Stimulated activated naive CD8-positive, alpha-beta T cell treated with anti-CD3 and anti-CD28 coated beads, Interleukin-15, Interleukin-2, amounts not matched to agents 100 ng/mL and 50 ng/mL, for 24 hours (primary cell): ENCODE results near the gene INPP5A.
"Not testable (repeated sequence)": the region's sequence is repeated elsewhere in the genome, so short reads cannot be mapped to it uniquely, and the experiment has no call there.

Source experiments
- H3K27ac Mint-ChIP-seq: one replicate; pipeline ENCODE4 v1.8.0; 2021; ENCODE audit warnings: mild to moderate bottlenecking, mixed read lengths
- H3K27me3 Mint-ChIP-seq: one replicate; pipeline ENCODE4 v1.8.0; 2021; ENCODE audit warnings: mixed read lengths
- H3K36me3 Mint-ChIP-seq: one replicate; pipeline ENCODE4 v1.8.0; 2021; ENCODE audit warnings: low read depth, mixed read lengths
- H3K4me1 Mint-ChIP-seq: one replicate; pipeline ENCODE4 v1.8.0; 2021; ENCODE audit warnings: low read depth, mixed read lengths
- H3K4me3 Mint-ChIP-seq: one replicate; pipeline ENCODE4 v1.8.0; 2021; ENCODE audit warnings: mild to moderate bottlenecking, mixed read lengths
- H3K9me3 Mint-ChIP-seq: one replicate; pipeline ENCODE4 v1.8.0; 2021; ENCODE audit warnings: mixed read lengths

The INPP5A gene

GRCh38 chr10:132704815-132705064 is 167.2 kb downstream of the INPP5A start:
- H3K27me3 Mint-ChIP-seq, H3K9me3 Mint-ChIP-seq, H3K4me1 Mint-ChIP-seq, H3K27ac Mint-ChIP-seq, H3K4me3 Mint-ChIP-seq: not testable (repeated sequence)
- peaks cover 25% of the 10 kb centered on the region for H3K36me3 Mint-ChIP-seq

- H3K4me3 Mint-ChIP-seq: no peak overlapping the region
- H3K4me1 Mint-ChIP-seq: no peaks in the 10 kb centered on the region
- no peak overlapping the region for H3K27ac Mint-ChIP-seq
- peaks cover 9% of the 10 kb centered on the region for H3K9me3 Mint-ChIP-seq
- peaks cover 25% of the 10 kb centered on the region for H3K36me3 Mint-ChIP-seq
- no peaks in the 10 kb centered on the region for H3K27me3 Mint-ChIP-seq
Observed at GRCh38 chr10:132705173-132705572, 167.6 kb downstream of the INPP5A start.

DNA sequence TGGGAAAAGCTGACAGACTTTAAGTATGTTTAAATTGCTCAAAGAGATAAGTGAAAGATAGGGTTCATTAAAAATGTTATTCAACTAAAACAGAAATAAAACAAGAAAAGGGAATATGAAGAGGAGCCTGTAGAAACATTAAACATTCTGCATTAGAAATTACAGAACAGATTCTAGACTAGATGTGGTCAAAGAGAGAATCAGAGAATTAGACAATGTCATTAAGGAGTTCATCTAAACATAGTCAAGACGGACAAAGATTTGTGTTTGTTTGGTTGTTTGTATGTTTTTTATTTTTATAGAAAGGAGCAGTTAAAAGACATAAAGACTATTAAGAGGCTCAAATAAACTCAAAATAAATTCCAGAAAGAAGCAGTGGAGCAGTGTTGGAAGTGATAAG is 168.4 kb downstream of the INPP5A start:
- H3K4me3 Mint-ChIP-seq: no peak overlapping the region
- peaks cover 9% of the 10 kb centered on the region for H3K9me3 Mint-ChIP-seq
- peaks cover 25% of the 10 kb centered on the region for H3K36me3 Mint-ChIP-seq
- no peaks in the 10 kb centered on the region for H3K4me1 Mint-ChIP-seq
- H3K27ac Mint-ChIP-seq: no peak overlapping the region
- no peaks in the 10 kb centered on the region for H3K27me3 Mint-ChIP-seq

GRCh38 chr10:132706701-132707100 is 169.1 kb downstream of the INPP5A start:
- Mint-ChIP-seq H3K9me3 (peaks cover 9% of the 10 kb centered on the region), H3K4me1 (no peaks in the 10 kb centered on the region), H3K27me3 (no peaks in the 10 kb centered on the region), H3K36me3 (peaks cover 25% of the 10 kb centered on the region), H3K4me3 (no peak overlapping the region), H3K27ac (no peak overlapping the region)

GRCh38 chr10:132707121-132707775 is 169.7 kb downstream of the INPP5A start:
- Mint-ChIP-seq H3K9me3 (peaks cover 9% of the 10 kb centered on the region), H3K27me3 (no peaks in the 10 kb centered on the region), H3K36me3 (peaks cover 25% of the 10 kb centered on the region), H3K4me1 (no peaks in the 10 kb centered on the region), H3K4me3 (no peak overlapping the region), H3K27ac (no peak overlapping the region)

DNA sequence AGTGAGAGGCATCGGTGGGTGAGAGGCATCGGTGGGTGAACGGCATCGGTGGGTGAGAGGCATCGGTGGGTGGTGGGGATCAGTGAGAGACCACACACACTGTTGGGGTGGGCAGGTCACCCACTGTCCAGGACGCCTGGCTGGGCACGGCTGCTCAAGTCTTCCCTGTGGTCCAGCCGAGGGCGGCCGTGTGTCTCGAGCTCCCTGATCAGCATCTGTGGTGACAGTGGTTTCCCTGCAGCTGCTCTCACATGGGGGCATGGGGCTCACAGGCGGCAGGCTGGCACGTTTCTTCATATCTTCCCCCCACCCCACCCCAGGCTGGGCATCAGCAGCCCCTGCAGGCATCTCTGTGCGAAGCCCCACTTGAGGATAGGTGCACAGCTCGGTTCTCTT is 170.2 kb downstream of the INPP5A start:
- Mint-ChIP-seq H3K27me3 (no peaks in the 10 kb centered on the region), H3K4me3 (no peak overlapping the region), H3K27ac (no peak overlapping the region), H3K4me1 (no peaks in the 10 kb centered on the region), H3K9me3 (peaks cover 9% of the 10 kb centered on the region), H3K36me3 (peaks cover 26% of the 10 kb centered on the region)

DNA sequence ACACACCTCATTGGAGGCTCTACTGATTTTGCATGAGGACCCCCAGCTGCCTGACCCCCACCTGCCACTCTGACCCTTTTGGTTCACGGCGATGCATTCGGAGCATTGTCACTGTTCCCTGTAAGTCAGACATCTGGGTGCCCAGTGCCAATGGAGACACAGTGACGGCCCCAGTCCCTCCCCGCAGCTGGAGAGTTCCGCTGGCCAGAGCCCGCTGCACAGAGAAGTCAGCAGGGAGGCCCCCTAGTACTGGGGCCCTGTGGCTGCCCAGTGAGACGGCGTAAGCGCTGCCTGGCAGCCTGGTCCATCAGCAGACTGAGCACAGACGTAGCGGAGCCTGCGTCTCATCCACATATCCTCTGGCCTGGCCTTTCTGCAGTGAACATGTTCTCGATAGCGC is 170.9 kb downstream of the INPP5A start:
- no peak overlapping the region for H3K4me3 Mint-ChIP-seq
- H3K27me3 Mint-ChIP-seq: no peaks in the 10 kb centered on the region
- peaks cover 9% of the 10 kb centered on the region for H3K9me3 Mint-ChIP-seq
- peaks cover 26% of the 10 kb centered on the region for H3K36me3 Mint-ChIP-seq
- H3K27ac Mint-ChIP-seq: no peak overlapping the region
- no peaks in the 10 kb centered on the region for H3K4me1 Mint-ChIP-seq

DNA sequence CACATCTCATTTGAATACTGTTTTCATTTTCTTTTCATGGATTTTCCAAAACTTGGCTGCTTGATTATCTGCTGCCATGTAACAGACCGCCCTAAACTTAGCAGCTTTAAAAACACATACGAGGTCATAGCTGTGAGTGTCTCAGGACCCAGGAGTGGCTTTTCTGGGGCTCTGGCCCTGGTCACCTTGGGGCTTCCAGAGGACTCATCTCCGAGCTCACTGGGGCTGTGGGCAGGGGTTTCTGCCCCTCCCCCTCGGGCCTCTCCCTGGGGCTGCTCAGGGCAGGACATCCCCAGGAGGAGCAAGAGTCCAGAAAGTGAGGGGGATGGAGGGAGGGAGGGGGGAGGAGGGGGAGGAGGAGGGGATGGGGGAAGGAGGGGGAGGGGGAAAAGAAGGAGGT is 171.3 kb downstream of the INPP5A start:
- H3K4me1 Mint-ChIP-seq: no peaks in the 10 kb centered on the region
- no peak overlapping the region for H3K27ac Mint-ChIP-seq
- H3K9me3 Mint-ChIP-seq: peaks cover 9% of the 10 kb centered on the region
- no peak overlapping the region for H3K4me3 Mint-ChIP-seq
- H3K27me3 Mint-ChIP-seq: no peaks in the 10 kb centered on the region
- H3K36me3 Mint-ChIP-seq: peaks cover 25% of the 10 kb centered on the region

GRCh38 chr10:132709471-132709951 is 171.9 kb downstream of the INPP5A start:
- H3K27me3 Mint-ChIP-seq: no peaks in the 10 kb centered on the region
- H3K36me3 Mint-ChIP-seq: peaks cover 25% of the 10 kb centered on the region
- H3K27ac Mint-ChIP-seq: no peak overlapping the region
- H3K4me3 Mint-ChIP-seq: no peak overlapping the region
- H3K9me3 Mint-ChIP-seq: peaks cover 9% of the 10 kb centered on the region
- H3K4me1 Mint-ChIP-seq: no peaks in the 10 kb centered on the region

DNA sequence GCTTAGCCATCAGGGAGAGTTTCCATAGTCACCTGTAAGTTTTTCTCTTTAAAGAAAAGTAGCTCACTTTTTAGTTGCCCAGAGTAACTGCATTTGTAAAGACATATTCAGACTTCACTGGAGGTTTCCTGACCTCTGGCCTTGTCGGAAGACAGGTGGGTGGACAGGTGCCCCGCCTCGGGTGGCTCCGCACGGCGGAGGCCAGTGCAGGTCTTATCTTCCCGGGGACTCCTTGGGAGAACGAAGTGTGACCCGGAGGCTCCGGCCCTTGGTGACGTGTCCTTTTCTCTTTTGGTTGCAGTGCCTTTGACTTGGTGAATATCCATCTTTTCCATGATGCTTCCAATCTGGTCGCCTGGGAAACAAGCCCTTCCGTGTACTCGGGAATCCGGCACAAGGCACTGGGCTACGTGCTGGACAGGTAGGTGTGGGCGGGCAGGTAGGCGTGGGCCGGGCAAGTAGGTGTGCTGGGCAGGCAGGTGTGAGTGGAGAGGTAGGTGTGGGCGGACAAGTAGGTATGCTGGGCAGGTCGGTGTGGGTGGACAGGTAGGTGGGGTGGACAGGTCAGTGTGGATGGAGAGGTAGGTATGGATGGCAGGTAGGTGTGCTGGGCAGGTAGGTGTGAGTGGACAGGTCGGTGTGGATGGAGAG is 172.6 kb downstream of the INPP5A start:
- H3K4me1 Mint-ChIP-seq: no peaks in the 10 kb centered on the region
- no peaks in the 10 kb centered on the region for H3K27me3 Mint-ChIP-seq
- H3K27ac Mint-ChIP-seq: no peak overlapping the region
- H3K9me3 Mint-ChIP-seq: peaks cover 9% of the 10 kb centered on the region
- peaks cover 25% of the 10 kb centered on the region for H3K36me3 Mint-ChIP-seq
- H3K4me3 Mint-ChIP-seq: no peak overlapping the region

DNA sequence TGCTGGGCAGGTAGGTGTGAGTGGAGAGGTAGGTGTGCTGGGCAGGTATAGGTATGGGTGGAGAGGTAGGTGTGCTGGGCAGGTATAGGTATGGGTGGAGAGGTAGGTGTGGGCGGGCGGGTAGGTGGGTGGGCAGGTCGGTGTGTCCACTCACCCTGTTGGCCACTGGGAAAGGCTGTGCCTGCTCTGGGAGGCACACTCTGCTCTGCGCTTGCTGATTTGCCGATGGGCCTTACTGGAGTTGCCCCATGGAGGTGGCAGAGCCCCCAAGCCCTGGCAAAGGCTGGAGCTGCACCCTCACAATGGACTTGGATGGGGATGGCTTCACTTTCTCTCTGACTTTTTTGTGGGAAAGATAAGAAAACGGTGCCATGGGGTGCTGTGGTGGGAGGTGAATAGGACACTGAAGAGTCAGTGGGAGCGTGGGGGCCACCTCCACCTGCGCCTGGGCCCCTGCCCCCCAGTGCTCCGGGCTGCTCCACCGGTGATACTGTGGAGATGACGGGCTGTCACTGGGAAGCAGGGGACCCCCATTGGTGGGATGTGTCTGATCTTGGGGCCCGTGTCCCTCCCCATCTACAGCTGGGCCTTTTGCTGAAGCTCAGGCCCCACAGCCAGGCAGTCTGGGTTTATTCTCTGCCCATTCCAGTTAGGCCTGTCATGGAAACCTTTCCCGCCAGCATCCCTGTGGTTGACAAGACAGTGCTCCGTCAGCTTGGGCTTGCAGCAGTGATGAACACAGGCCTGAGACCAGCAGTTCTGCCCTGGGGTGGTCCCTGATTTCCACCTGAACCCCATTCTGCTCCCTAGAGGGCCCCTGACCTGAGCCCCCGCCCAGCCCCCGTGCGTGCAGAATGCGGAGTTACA is 173.4 kb downstream of the INPP5A start:
- Mint-ChIP-seq H3K9me3 (peaks cover 5% of the 10 kb centered on the region), H3K4me3 (no peak overlapping the region), H3K4me1 (no peaks in the 10 kb centered on the region), H3K27me3 (no peaks in the 10 kb centered on the region), H3K27ac (no peak overlapping the region), H3K36me3 (peaks cover 19% of the 10 kb centered on the region)

DNA sequence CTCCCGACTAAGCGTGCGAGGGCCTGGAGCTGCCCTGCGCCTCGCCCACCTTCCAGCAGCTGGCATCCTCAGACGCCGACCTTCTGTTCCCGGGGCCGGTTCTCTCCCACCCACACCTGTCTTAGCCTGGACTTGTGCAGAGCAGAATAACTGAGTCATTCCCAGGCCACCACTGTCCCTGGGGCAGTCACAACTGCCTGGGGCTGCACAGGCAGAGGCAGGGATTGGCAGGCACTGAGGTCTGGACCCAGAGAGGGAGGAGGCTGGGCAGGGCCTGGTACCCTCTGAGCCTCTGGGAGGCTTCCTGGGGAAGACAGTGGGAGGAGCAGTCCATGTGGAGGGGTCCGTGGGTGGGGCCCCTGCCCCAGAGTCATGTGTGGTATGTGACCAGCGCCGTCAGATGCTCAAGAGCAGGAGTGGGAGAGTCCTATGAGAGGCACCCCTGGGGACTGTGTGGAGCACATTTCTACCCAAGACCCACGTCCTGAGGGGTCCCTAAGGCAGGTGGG is 174.1 kb downstream of the INPP5A start:
- Mint-ChIP-seq H3K4me3 (no peak overlapping the region), H3K27me3 (no peaks in the 10 kb centered on the region), H3K36me3 (peaks cover 14% of the 10 kb centered on the region), H3K4me1 (no peaks in the 10 kb centered on the region), H3K27ac (no peak overlapping the region), H3K9me3 (no peaks in the 10 kb centered on the region)

DNA sequence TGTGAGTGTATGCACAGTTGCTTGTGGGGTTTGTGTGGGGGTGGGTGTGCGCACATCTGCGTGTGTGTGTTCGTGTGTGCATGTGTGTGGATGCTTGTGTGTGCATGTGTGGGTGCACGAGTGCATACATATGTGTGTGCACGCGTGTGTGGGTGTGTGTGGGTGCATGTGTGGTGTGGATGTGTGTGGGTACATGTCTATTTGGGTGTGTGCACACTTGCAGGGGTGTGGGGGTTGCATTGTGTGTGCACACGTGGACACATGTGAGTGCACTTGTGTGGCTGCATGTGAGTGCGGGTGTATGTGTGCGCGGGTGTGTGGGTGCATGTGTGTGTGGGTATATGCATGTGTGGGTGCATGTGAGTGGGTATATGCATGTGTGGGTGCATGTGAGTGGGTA is 174.7 kb downstream of the INPP5A start:
- H3K27me3 Mint-ChIP-seq: no peaks in the 10 kb centered on the region
- H3K4me3 Mint-ChIP-seq: no peak overlapping the region
- H3K36me3 Mint-ChIP-seq: peaks cover 14% of the 10 kb centered on the region
- no peaks in the 10 kb centered on the region for H3K4me1 Mint-ChIP-seq
- H3K27ac Mint-ChIP-seq: no peak overlapping the region
- no peaks in the 10 kb centered on the region for H3K9me3 Mint-ChIP-seq

GRCh38 chr10:132712743-132713142 is 175.2 kb downstream of the INPP5A start:
- Mint-ChIP-seq H3K4me1 (no peaks in the 10 kb centered on the region), H3K27me3 (no peaks in the 10 kb centered on the region), H3K36me3 (peaks cover 14% of the 10 kb centered on the region), H3K27ac (no peak overlapping the region), H3K9me3 (no peaks in the 10 kb centered on the region), H3K4me3 (no peak overlapping the region)

- Mint-ChIP-seq H3K36me3 (peaks cover 10% of the 10 kb centered on the region), H3K4me1 (no peaks in the 10 kb centered on the region), H3K27ac (no peak overlapping the region)
Observed at GRCh38 chr10:132713421-132714095, 176.0 kb downstream of the INPP5A start.

More at GRCh38 chr10:132713421-132714095, 176.0 kb downstream of the INPP5A start:
- Mint-ChIP-seq H3K9me3 (no peaks in the 10 kb centered on the region), H3K27me3 (no peaks in the 10 kb centered on the region), H3K4me3 (no peak overlapping the region)
